HUES64 (cell line): ENCODE data around the gene CHN1.

Experiments
- H3K27ac ChIP-seq: 2 replicates; pipeline ENCODE4 v1.7.0; 2013; ENCODE audit warnings: low read depth, low read length, inconsistent platforms
- H3K27me3 ChIP-seq: 2 replicates; pipeline ENCODE4 v1.6.1; 2013; ENCODE audit warnings: mild to moderate bottlenecking, low read length; ENCODE audit not compliant: insufficient read depth
- H3K36me3 ChIP-seq: 2 replicates; pipeline ENCODE4 v1.6.1; 2013; ENCODE audit warnings: mild to moderate bottlenecking, low read length; ENCODE audit not compliant: insufficient read depth
- H3K4me1 ChIP-seq: 2 replicates; pipeline ENCODE4 v1.6.1; 2013; ENCODE audit warnings: mild to moderate bottlenecking, low read length, moderate library complexity; ENCODE audit not compliant: insufficient read depth
- H3K4me3 ChIP-seq: 2 replicates; pipeline ENCODE4 v1.5.1; 2013; ENCODE audit warnings: mild to moderate bottlenecking, low read length, moderate library complexity
- H3K9ac ChIP-seq: 2 replicates; pipeline ENCODE4 v1.6.1; 2013; ENCODE audit warnings: mild to moderate bottlenecking, low read depth, low read length
- H3K9me3 ChIP-seq: 2 replicates; pipeline ENCODE4 v1.6.1; 2013; ENCODE audit warnings: low read depth, low read length; ENCODE audit not compliant: insufficient read depth
- WGBS: fragments of 150-250, 120-280 bp; methylation state at CpG from one replicate; pipeline ENCODE4 v1.1.7; 2013; ENCODE audit warnings: missing lambda C conversion rate; 5-methylcytosine and 5-hydroxymethylcytosine counted together

Gene CHN1

DNA sequence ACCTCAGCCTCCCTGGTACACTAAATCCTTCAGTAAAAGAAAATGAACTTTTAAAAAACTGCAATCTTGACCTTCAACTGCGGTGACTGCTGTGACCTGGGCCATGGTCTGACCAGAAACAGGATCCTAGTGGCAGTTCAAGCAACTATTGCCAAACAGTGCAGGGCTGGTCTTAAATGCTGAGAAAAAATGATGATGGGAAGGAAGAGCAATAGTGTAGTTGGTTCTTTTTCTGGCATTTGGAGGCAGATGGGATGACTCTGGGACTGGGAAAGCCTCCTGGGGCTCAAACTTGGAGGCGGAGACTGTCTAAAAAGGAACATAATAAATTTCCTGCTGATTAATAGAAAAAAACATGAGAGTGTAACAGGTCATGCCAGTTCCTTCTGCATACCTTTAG lies 45.4 kb downstream of the CHN1 start:
- Histone ChIP-seq H3K27ac (no peak overlapping the region; the same call in 1 of the 2 replicates), H3K4me1 (peaks cover 36% of the 10 kb centered on the region), H3K9ac (no peak overlapping the region), H3K4me3 (no peak overlapping the region), H3K36me3 (no peaks in the 10 kb centered on the region), H3K9me3 (no peaks in the 10 kb centered on the region), H3K27me3 (no peaks in the 10 kb centered on the region)
- WGBS = 95% methylated on average over 2 of the region's 2 CpGs

DNA sequence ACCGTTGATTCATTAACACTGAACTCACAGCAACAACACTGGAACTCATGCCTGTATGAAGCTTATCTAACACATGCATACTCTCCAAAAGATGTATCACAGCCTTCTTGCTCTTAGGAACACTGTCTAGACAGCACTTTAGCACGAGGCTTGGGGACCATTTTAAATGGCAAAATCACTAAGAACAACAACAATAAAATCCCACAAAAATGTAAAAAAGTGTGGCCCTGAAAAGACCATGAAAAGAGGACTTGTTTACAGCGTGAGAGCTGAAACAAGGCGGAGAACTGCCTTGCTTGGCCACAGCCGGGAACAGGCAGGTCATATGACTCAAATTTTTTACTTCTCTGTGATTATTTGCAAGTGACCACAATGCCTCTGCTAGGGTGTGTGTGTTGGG lies 48.1 kb downstream of the CHN1 start:
- Histone ChIP-seq H3K27me3 (no peaks in the 10 kb centered on the region), H3K9me3 (no peaks in the 10 kb centered on the region), H3K36me3 (no peaks in the 10 kb centered on the region), H3K9ac (no peak overlapping the region), H3K4me3 (no peak overlapping the region), H3K27ac (no peak overlapping the region), H3K4me1 (peaks cover 30% of the 10 kb centered on the region)
- WGBS = 86% methylated on average over 5 of the region's 5 CpGs

DNA sequence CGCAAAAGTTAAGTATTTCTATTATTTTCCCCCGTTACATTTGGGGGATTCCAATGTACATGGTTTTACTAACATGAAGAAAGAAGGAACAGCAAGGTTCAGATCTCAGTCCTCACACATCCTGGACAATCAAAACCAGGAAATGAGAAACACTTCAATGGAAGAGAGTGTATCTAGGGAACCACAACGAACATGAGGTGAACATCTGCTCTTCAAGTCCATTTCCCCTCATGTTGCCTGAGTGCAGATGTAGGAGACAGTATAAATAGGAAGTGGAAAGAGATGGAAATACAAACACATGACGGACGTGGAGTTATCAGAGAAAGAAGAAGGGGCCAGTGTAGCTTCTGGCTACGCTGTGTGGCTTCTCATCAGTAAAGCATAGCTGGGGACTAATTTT lies 52.6 kb downstream of the CHN1 start:
- Histone ChIP-seq H3K9me3 (no peaks in the 10 kb centered on the region), H3K4me1 (peaks cover 22% of the 10 kb centered on the region), H3K27ac (no peak overlapping the region), H3K4me3 (no peak overlapping the region), H3K36me3 (no peaks in the 10 kb centered on the region), H3K27me3 (no peaks in the 10 kb centered on the region), H3K9ac (no peak overlapping the region)
- WGBS = 93% methylated on average over 6 of the region's 6 CpGs

DNA sequence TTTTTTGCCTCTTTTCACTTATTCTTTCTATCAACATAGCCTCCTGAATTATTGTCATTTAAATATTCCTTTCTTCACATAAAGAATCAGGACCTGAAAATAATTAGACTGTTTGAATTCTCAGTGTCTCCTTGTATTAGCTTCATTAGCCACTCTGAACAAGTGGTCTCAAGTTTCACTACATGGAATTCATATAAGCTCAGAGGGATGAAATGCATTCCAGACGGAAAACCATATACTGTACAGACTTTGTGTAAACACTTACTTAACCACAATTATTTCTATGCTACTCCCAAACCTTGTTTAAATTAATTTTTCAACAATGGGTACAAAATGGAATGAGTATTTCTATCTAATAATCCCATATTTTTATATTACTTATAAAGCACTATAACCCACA lies 53.4 kb downstream of the CHN1 start:
- Histone ChIP-seq H3K9me3 (no peaks in the 10 kb centered on the region), H3K27ac (no peak overlapping the region), H3K9ac (no peak overlapping the region), H3K4me3 (no peak overlapping the region), H3K36me3 (no peaks in the 10 kb centered on the region), H3K4me1 (peaks cover 22% of the 10 kb centered on the region), H3K27me3 (no peaks in the 10 kb centered on the region)
- 91% methylated on average over 1 of the region's 1 CpG for WGBS

DNA sequence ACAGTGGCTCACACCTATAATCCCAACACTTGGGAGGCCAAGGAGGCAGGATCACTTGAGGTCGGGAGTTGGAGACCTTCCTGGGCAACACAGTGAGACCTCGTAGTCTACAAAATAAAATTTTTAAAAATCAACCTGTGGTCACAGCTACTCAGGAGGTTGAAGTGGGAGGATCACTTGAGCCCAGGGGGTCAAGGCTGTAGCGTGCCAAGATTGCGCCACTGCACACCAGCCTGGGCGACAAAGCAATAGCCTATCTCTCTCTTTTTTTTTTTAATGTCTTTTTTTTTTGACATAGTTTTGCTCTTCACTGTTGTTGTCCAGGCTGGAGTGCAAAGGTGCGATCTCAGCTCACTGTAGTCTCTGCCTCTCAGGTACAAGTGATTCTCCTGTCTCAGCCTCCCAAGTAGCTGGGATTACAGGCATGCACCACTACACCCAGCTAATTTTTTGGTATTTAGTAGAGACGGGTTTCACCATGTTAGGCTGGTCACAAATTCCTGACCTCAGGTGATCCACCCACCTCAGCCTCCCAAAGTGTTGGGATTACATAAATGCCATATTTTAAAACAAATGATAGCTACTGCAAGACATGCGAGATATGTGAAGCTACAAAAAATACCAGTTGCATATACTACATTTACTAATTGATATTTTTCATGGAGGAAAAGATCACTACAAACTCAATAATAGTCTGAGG lies 55.0 kb downstream of the CHN1 start:
- Histone ChIP-seq H3K27ac (no peak overlapping the region), H3K9me3 (no peaks in the 10 kb centered on the region), H3K4me1 (peaks cover 22% of the 10 kb centered on the region), H3K9ac (no peak overlapping the region), H3K4me3 (no peak overlapping the region), H3K27me3 (no peaks in the 10 kb centered on the region), H3K36me3 (0 out of 2 replicates have a peak, but pooled peaks cover 2% of the 10 kb centered on the region)
- 97% methylated on average over 7 of the region's 8 CpGs for WGBS

DNA sequence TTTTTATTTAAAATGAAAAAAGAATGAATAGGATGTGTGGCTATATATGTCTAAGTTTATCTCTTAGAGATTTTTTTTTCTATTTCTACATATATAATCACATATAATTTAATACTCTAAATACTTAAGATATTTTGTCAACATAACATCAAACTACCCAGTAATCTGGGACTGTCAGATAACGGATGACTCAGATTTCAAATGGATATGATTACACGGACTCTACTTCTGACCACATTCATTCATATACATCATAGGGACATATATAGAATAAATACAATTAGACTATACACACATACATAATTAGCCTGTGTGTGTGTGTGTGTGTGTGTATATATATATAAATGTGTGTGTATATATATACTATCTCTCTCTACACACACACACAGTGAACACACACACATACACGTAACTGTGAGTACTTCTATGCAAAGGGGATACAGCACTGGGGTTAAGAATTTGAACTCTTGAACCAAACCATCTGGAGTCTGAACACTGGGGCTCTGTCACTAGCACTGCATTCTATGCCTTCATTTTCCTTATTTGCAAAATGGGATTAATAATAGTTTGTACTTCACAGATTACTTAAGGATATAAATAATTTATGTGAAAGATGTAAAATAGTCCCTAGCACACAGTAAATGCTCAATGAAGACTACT lies 59.5 kb downstream of the CHN1 start:
- H3K9ac ChIP-seq = no peak overlapping the region
- H3K4me1 ChIP-seq = no peaks in the 10 kb centered on the region
- H3K27me3 ChIP-seq = no peaks in the 10 kb centered on the region
- H3K27ac ChIP-seq = no peak overlapping the region
- peaks cover 35% of the 10 kb centered on the region for H3K36me3 ChIP-seq
- H3K4me3 ChIP-seq = no peak overlapping the region
- 94% methylated on average over 3 of the region's 3 CpGs for WGBS
- H3K9me3 ChIP-seq = no peaks in the 10 kb centered on the region

DNA sequence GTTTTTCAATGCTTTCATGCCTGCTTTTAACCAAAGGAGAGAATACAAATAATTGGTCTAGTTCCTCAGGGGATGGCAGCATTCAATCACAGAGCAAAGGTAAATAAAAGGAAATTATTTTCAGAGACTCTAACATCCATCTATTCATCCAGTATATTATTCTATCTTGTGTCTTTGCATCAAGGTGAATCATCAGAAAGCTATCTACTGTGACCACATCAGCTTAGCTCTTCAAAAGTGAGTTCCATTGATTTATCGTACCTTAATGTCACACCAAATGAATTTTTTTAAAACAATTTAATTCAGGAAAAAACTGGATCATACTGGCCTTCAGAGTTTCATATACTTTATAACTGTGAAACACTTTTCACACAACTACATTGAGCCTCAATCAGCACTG lies 66.1 kb downstream of the CHN1 start:
- Histone ChIP-seq H3K9me3 (peaks cover 16% of the 10 kb centered on the region), H3K4me1 (no peaks in the 10 kb centered on the region), H3K27me3 (no peaks in the 10 kb centered on the region), H3K9ac (no peak overlapping the region), H3K4me3 (no peak overlapping the region), H3K27ac (no peak overlapping the region), H3K36me3 (peaks cover 69% of the 10 kb centered on the region)
- WGBS = 96% methylated on average over 1 of the region's 1 CpG

DNA sequence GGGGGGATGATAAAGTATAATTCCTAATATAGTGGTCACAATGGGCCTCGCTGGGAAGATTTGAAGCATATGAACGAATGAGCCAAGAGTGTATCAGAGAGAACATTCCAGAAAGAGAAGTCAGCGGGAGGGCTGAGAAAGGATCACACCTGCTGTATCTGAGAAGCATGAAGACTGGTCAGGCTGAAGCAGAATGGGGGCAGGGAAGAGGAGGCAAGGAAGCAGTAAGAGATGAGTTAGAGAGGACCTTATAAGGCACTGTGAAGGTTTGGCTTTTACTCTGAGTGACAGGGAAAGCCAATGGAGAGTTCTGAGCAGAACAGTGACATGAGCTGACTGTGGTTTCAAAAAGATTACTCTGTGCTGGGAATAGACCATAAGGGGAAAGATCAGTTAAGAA lies 73.5 kb downstream of the CHN1 start:
- H3K36me3 ChIP-seq = peaks cover 33% of the 10 kb centered on the region; the same call in 1 of the 2 replicates
- H3K27ac ChIP-seq = no peak overlapping the region
- H3K9ac ChIP-seq = no peak overlapping the region
- H3K27me3 ChIP-seq = no peaks in the 10 kb centered on the region
- no peak overlapping the region for H3K4me3 ChIP-seq
- peaks cover 25% of the 10 kb centered on the region for H3K9me3 ChIP-seq
- H3K4me1 ChIP-seq = peaks cover 28% of the 10 kb centered on the region
- 91% methylated on average over 3 of the region's 3 CpGs for WGBS

DNA sequence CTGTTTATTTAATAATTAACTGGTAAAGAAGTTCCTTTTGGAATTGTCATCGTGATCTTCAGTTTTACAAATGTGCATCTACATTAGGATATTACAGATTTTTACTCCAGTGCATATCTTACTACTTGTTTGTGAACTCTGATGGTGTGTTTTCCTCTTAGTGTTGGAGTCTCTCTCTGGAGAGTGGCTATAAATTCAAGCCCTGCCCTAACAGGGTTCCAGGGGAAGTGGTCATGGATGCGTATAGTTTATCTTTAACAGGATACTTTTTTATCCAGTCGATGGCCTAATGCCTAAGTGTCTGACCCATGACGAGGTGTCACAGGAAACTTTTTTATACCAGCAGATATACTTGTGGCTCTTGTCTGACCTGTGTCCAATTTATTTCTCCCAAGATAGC lies 75.4 kb downstream of the CHN1 start:
- no peak overlapping the region for H3K4me3 ChIP-seq
- H3K27ac ChIP-seq = no peak overlapping the region
- H3K27me3 ChIP-seq = no peaks in the 10 kb centered on the region
- peaks cover 16% of the 10 kb centered on the region for H3K9me3 ChIP-seq
- 95% methylated on average over 3 of the region's 4 CpGs for WGBS
- H3K9ac ChIP-seq = no peak overlapping the region
- peaks cover 20% of the 10 kb centered on the region; the same call in 1 of the 2 replicates for H3K36me3 ChIP-seq
- H3K4me1 ChIP-seq = peaks cover 44% of the 10 kb centered on the region

DNA sequence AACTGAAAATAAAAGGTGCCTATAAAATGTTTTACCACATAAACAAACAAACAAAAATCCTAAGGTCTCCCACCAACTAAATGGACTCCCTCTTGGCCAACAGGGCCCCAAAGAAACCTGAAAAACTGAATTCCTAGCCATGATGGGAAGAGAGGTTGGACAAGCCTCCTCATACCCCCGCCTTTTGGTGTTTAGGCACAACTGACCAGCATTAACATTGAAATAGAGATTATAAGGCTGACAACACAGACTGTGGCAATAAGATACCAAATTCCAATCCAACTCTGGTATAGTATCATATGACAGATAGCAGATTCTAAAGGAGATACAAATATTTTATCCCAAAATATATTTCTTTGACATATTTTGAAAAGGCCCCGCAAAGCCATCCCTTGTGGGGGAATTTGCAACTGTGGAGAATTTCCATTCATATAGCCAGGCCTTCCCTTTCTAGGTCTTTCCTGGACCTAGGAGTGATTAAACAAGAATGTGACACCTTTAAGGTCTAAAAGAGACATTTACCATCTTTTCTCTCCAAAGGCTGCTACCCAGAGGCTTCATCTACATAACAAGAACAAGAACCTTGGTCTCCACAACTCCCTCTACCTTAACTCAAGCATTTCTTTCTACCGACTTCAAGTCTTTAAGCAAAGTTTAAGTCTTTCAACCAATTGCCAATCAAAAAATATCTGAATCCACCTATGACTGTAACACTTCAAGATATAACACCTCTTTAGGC lies 80.0 kb downstream of the CHN1 start:
- peak overlapping the region; percentile 57 for H3K9ac ChIP-seq
- H3K9me3 ChIP-seq = no peaks in the 10 kb centered on the region
- peaks cover 49% of the 10 kb centered on the region for H3K4me1 ChIP-seq
- no peaks in the 10 kb centered on the region for H3K27me3 ChIP-seq
- peak overlapping the region; percentile 98 for H3K27ac ChIP-seq
- H3K36me3 ChIP-seq = peaks cover 12% of the 10 kb centered on the region
- peak overlapping the region; percentile 12; the same call in 1 of the 2 replicates for H3K4me3 ChIP-seq
- 7% methylated on average over 1 of the region's 3 CpGs for WGBS

DNA sequence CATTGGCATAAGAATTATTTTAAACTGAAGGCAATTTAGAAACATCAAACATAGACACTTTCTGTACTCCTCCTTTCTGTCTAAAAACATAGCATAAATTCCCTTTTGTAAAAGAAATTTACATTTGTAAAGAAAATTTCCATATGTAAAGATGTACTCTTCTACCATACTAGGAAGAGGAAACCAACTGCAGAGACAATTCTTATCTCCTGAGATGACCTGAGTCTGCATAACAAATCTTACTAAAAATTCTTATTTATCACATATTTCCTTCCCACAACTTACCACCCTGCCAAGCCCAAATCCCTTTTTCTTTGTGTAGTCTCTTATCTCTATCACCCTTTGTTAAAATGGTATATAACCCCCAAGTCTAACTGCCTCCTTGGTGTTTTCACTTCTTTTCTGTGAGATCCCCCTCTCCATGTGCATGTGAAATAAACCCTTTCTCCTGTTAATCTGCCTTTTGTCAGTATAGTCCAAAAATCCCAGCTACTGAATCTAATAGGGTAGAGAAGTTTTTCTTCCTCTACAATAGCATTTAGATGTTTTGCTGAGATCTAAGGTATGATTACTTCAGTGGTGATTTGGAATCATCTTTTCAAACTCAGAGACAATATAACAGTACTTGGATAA lies 81.0 kb downstream of the CHN1 start:
- no peaks in the 10 kb centered on the region for H3K27me3 ChIP-seq
- H3K4me3 ChIP-seq = peak overlapping the region; percentile 11; the same call in 1 of the 2 replicates
- H3K9ac ChIP-seq = peak overlapping the region; percentile 45
- H3K9me3 ChIP-seq = no peaks in the 10 kb centered on the region
- peaks cover 45% of the 10 kb centered on the region for H3K4me1 ChIP-seq
- H3K36me3 ChIP-seq = peaks cover 12% of the 10 kb centered on the region
- H3K27ac ChIP-seq = peak overlapping the region; percentile 98
